Natural killer cell treated with Interleukin-12 subunit alpha and Interleukin-12 subunit beta and Interleukin-15 and Interleukin-18, amount 100 ng/mL, for 72 hours (primary cell): Measurements from ENCODE around the gene ITGAE. TPM values are rescaled to one million over a fixed set of nuclear protein-coding genes. Genes with fewer than 3 reads are reported as not detected.

ENCODE experiments used
- ATAC-seq, 2 donors: fragments of 150-1000 bp; cut with Tn5 transposase in 1 of 2; sonication (Bioruptor Pico), chemical (Tn5 transposase) in 1 of 2; 2 replicates each; pipeline ENCODE4 v1.10.0; 2021
- DNase-seq: peaks from one replicate; pipeline ENCODE4 v3.0.0; 2022; ENCODE audit warnings: low spot score
- H3K27ac Mint-ChIP-seq, 2 donors: 1 replicate in 1 of 2; 2 replicates in 1 of 2; pipeline ENCODE4 v1.8.0; 2022; ENCODE audit warnings: mixed read lengths in 2 of 2, mild to moderate bottlenecking in 1 of 2, moderate library complexity in 1 of 2
- H3K27me3 Mint-ChIP-seq, 2 donors: 1 replicate in 1 of 2; 2 replicates in 1 of 2; pipeline ENCODE4 v1.8.0; 2022; ENCODE audit warnings: mixed read lengths in 2 of 2
- H3K36me3 Mint-ChIP-seq: one replicate; pipeline ENCODE4 v1.8.0; 2022; ENCODE audit warnings: mixed read lengths
- H3K4me1 Mint-ChIP-seq, 2 donors: 1 replicate in 1 of 2; 2 replicates in 1 of 2; pipeline ENCODE4 v1.8.0; 2022; ENCODE audit warnings: low read depth in 2 of 2, mixed read lengths in 2 of 2, mild to moderate bottlenecking in 1 of 2
- H3K4me3 Mint-ChIP-seq: one replicate; pipeline ENCODE4 v1.8.0; 2022; ENCODE audit warnings: mixed read lengths
- H3K9me3 Mint-ChIP-seq: 2 replicates; pipeline ENCODE4 v1.8.0; 2022; ENCODE audit warnings: mixed read lengths
- total RNA-seq, 2 donors: library from RNA; stranded (reverse); gene quantifications; one replicate each; pipeline ENCODE4 v1.2.3, GENCODE V29; 2022

ITGAE gene
- total RNA-seq, 2 donors from 2014 or later, result 73.9 to 97.8 TPM

DNA sequence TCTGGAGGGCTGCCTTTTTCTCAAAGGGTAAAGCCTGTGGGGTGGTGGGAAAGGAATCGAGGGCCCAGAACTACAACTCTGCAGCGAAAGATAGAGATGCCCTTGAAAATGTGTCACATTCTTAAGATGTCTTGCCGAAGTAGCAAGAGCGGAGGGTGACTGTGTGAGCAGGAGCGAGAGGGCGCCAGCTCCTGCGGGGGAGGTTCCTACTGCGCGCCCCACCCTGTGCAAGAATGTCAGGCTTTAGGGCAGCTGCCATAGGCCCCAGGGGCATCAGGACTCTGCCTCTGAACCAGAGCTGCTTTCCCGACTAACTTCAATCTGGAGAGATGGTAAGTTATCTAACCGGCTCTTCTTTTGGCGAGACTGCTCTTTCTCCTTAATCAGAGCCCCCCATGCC is 11.8 kb upstream of the ITGAE start:
- ATAC-seq, result no peak
- Mint-ChIP-seq H3K36me3 (peaks cover 22% of the 10 kb centered on the region), H3K27me3 (no peaks in the 10 kb centered on the region), H3K27ac (no peak overlapping the region), H3K4me3 (no peak overlapping the region), H3K4me1 (peaks cover 0 to 13% of the 10 kb centered on the region in 2 donors), H3K9me3 (no peaks in the 10 kb centered on the region)
- no peak for DNase-seq

DNA sequence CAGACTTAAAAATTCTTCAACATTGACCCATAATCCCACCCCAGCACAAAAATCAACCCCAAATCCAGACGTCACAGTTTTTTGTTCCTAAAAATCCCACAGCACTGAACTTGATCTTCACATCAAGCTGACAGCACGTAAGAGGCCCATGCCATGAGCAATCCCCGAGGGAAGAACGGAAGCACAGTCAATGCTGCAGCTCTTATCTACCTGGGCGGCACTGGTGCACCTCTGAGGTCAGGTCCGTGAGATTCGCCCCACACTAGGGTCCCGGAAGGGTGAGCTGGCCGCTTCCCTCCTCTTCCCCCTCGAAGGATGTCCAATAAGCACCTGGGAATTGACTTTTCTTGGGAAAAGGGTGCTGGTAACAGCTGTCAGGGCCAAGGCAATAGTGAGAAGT is 11.3 kb upstream of the ITGAE start:
- Mint-ChIP-seq H3K4me3 (no peak overlapping the region), H3K27me3 (no peaks in the 10 kb centered on the region), H3K4me1 (peaks cover 0 to 13% of the 10 kb centered on the region in 2 donors), H3K9me3 (no peaks in the 10 kb centered on the region), H3K27ac (no peak overlapping the region), H3K36me3 (peaks cover 23% of the 10 kb centered on the region)
- DNase-seq, result no peak
- ATAC-seq, result no peak

DNA sequence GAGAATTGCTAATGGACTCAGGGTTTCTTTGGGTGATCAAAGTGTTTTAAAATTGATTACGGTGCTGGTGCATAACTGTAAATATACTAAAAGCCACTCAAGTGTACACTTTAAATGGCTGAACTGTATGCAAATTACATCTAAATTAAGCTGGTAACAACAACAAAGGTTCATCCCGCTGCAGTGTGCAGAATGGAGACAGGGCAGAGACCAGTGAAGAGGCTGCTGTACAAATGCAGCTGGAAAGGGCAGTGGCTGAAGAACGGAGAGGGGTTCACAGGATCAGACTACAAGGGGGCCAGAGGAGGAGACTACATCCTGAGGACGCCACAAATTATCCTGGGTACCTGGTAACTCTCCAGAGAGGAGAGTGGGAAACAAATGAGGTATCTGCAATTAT is 9.0 kb upstream of the ITGAE start:
- H3K4me1 Mint-ChIP-seq, result peaks cover 0 to 16% of the 10 kb centered on the region in 2 donors
- no peaks in the 10 kb centered on the region for H3K9me3 Mint-ChIP-seq
- H3K27ac Mint-ChIP-seq, result no peak overlapping the region
- no peak overlapping the region for H3K4me3 Mint-ChIP-seq
- peaks cover 25% of the 10 kb centered on the region for H3K36me3 Mint-ChIP-seq
- H3K27me3 Mint-ChIP-seq, result no peaks in the 10 kb centered on the region
- ATAC-seq, result no peak
- DNase-seq, result no peak

DNA sequence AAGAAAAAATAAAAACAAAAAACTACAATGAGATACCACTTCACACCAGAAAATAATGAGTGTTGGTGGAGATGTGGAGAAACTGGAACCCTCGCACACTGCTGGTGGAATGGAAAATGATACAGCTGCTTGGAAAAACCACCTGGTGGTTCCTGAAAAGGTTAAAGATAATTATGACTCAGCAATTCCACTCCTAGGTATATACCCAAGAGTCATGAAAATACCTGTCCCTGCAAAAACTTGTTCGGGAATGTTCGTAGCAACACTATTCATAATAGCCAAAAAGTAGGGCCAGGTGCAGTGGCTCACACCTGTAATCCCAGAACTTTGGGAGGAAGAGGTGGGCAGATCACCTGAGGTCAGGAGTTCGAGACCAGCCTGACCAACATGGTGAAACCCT is 8.1 kb upstream of the ITGAE start:
- ATAC-seq (no peak), DNase-seq (no peak)
- peaks cover 4 to 16% of the 10 kb centered on the region in 2 donors for H3K4me1 Mint-ChIP-seq
- no peaks in the 10 kb centered on the region for H3K9me3 Mint-ChIP-seq
- H3K27me3 Mint-ChIP-seq, result no peaks in the 10 kb centered on the region
- no peak overlapping the region for H3K27ac Mint-ChIP-seq
- peaks cover 18% of the 10 kb centered on the region for H3K36me3 Mint-ChIP-seq
- no peak overlapping the region for H3K4me3 Mint-ChIP-seq

DNA sequence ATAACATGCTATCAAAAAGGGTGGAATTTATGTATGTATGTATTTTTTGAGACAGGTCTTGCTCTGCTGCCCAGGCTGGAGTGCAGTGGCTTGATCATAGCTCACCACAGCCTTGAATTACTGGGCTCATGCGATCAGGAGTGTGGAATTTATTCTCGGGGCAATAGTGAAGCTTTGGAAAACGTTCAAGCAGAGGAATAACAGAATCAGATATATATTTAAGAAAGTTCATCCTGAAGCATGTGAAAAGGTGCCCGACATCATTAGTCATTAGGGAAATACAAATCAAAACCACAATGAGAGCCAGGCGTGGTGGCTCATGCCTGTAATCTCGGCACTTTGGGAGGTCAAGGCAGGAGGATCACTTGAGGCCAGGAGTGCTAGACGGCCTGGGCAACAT is 7.7 kb upstream of the ITGAE start:
- Mint-ChIP-seq H3K27me3 (no peaks in the 10 kb centered on the region), H3K4me1 (peaks cover 4 to 19% of the 10 kb centered on the region in 2 donors), H3K36me3 (peaks cover 17% of the 10 kb centered on the region), H3K27ac (no peak overlapping the region), H3K4me3 (no peak overlapping the region), H3K9me3 (no peaks in the 10 kb centered on the region)
- ATAC-seq (no peak), DNase-seq (no peak)

DNA sequence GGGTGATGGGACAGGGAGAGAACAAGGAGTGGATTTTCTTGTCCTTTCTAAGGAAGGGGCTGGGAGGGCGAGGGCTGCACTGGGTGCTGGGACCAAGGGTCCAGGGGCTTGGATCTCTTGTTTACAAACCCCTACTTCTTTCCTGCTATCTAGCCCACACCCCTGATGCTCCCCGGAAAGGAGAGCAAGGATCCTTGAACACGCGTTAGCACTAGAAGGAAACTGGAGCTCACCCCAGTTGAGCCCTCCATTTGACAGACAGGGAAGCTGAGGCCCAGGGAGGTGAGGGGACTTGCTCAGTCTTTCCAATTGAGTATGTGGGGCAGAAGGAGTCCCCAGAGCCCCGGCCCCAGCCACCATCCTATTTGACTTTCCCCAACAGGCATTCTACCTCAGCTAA is 4.6 kb upstream of the ITGAE start:
- no peak overlapping the region for H3K27ac Mint-ChIP-seq
- H3K27me3 Mint-ChIP-seq, result no peaks in the 10 kb centered on the region
- DNase-seq (no peak), ATAC-seq (no peak)
- no peaks in the 10 kb centered on the region for H3K9me3 Mint-ChIP-seq
- peaks cover 18% of the 10 kb centered on the region for H3K36me3 Mint-ChIP-seq
- no peak overlapping the region for H3K4me3 Mint-ChIP-seq
- peaks cover 8 to 22% of the 10 kb centered on the region in 2 donors for H3K4me1 Mint-ChIP-seq

DNA sequence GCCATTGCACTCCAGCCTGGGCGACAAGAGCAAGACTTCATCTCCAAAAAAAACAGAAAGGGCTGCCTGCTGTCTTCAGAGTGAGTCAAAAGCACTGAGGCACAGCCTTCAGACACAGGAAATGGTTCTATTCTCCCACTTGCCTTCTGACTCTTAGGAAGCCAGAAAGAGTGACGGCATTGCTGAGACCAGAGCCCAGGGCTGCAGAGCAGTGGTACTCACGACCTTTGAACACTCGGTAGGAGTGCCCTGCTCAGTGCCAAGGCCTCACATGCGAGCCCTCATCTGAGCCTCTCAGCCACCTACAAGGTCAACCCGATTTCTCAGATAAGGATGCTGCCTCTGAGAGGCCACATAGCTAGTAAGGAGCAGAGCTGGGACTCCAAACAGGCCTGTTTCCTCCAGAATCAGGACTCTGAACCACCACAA is 3.5 kb upstream of the ITGAE start:
- no peak overlapping the region for H3K4me3 Mint-ChIP-seq

DNA sequence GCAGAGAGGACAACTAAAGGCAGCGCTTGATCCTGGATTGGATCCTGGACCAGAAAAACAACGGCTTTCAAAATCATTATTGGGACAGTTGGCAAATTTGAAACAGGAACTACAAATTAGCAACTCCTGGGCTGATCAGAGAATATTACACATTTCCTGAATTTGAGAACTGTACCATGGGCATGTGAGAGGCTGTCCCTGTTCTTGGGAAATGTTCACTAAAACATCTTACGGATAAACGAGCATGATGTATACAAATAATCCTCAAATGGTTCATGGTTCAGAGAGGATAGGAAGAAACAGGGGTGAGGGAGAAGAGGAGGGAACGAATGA is 2.3 kb upstream of the ITGAE start:
- H3K27me3 Mint-ChIP-seq, result peaks cover 0 to 2% of the 10 kb centered on the region in 2 donors
- no peaks in the 10 kb centered on the region for H3K9me3 Mint-ChIP-seq
- no peak overlapping the region for H3K27ac Mint-ChIP-seq
- H3K4me3 Mint-ChIP-seq, result no peak overlapping the region
- ATAC-seq (no peak), DNase-seq (no peak)
- peaks cover 15 to 25% of the 10 kb centered on the region in 2 donors for H3K4me1 Mint-ChIP-seq
- peaks cover 14% of the 10 kb centered on the region for H3K36me3 Mint-ChIP-seq

More for the DNA sequence above, 3.5 kb upstream of the ITGAE start:
- H3K36me3 Mint-ChIP-seq, result peaks cover 14% of the 10 kb centered on the region
- ATAC-seq (peak; percentile 57 to 94), DNase-seq (no peak)
- no peaks in the 10 kb centered on the region for H3K27me3 Mint-ChIP-seq
- no peak overlapping the region for H3K27ac Mint-ChIP-seq
- H3K4me1 Mint-ChIP-seq, result peaks cover 8 to 20% of the 10 kb centered on the region in 2 donors
- H3K9me3 Mint-ChIP-seq, result no peaks in the 10 kb centered on the region

DNA sequence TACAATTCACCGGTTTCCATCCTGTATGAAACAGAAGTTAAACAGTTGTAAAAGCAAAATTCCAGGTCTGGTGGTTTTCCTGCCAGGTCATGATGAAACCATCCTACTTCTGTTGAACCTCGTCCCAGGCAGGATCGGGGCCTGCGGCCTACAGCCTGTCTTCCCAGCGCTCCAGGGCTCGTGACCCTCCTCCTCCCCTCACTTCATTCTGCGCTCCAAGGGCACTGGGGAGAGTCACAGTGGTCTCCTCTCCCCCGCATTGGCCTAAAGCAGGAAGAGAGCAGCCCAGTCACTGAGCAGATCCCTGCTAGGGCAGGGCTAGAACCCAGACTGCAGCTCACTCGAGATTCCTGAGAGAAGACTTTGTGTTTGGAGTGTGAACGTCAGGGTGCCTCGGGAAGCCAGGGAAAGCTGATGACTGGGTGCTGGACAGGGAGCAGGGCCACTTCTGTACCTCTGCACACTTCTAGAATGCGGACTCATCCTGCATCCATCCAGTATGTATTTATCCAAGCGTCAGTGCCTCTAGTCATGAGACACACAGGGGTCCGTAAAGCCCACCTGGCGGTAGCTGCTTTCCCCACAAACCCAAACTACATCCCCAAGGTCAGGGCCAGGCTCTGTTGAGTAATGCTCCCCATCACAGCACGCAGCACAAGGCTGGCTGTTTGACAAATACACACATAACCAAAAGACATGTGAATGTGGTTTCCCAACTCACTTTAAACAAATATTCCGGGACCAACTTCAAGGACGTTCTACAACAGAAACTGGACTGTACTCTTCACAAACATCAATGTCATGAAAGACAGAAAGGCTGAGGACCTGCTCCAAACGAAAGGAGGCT is 1.7 kb upstream of the ITGAE start:
- Mint-ChIP-seq H3K4me1 (peaks cover 21 to 27% of the 10 kb centered on the region in 2 donors), H3K27ac (no peak overlapping the region), H3K9me3 (no peaks in the 10 kb centered on the region), H3K4me3 (no peak overlapping the region), H3K36me3 (peaks cover 14% of the 10 kb centered on the region), H3K27me3 (peaks cover 0 to 2% of the 10 kb centered on the region in 2 donors)
- no peak for DNase-seq
- no peak for ATAC-seq

DNA sequence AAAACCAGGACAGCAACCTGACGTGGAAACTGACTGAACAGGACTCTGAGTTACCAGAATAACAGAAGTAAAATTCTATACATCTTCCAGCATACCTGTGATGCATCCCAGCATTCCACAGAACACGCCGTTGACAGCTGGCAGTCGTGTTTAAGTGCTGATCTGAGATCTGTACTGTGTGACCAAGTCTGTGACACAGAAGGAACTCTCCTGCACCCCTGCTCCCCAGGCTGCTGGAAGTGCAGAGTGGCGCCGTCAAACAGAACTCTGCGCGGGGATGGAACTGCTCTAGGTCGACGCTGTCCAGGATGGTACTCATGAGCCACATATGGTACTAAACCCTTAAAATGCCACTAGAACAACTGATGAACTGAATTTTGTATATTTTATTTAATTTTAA is 804 bp upstream of the ITGAE start:
- H3K36me3 Mint-ChIP-seq, result peaks cover 8% of the 10 kb centered on the region
- H3K27me3 Mint-ChIP-seq, result peaks cover 0 to 2% of the 10 kb centered on the region in 2 donors
- H3K4me1 Mint-ChIP-seq, result peaks cover 27 to 30% of the 10 kb centered on the region in 2 donors
- H3K4me3 Mint-ChIP-seq, result no peak overlapping the region
- H3K27ac Mint-ChIP-seq, result no peak overlapping the region
- ATAC-seq, result no peak
- no peaks in the 10 kb centered on the region for H3K9me3 Mint-ChIP-seq
- DNase-seq, result no peak

DNA sequence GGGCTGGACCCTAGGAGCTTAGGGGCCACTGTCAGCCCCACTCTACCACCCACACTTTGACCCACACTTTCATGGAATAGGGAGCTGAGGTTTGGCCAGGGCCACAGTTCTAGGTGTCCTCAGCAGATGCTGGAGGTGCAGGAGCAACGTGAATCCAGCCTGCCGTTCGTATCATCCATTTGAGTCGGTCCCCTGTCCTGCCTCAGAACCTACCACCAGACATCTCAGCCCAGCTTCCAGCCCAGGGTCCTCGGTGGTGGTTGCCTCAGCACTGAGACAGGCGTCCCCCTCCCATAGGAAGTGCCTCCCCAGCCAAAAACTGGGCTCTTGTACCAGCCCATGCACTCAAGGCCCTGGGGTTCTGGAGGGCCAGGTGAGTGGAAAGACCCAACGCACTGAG is 359 bp upstream of the ITGAE start:
- no peak for DNase-seq
- no peak for ATAC-seq
- Mint-ChIP-seq H3K4me3 (no peak overlapping the region), H3K36me3 (peaks cover 8% of the 10 kb centered on the region), H3K9me3 (no peaks in the 10 kb centered on the region), H3K27ac (no peak overlapping the region), H3K27me3 (peaks cover 0 to 2% of the 10 kb centered on the region in 2 donors), H3K4me1 (peaks cover 32 to 35% of the 10 kb centered on the region in 2 donors)

DNA sequence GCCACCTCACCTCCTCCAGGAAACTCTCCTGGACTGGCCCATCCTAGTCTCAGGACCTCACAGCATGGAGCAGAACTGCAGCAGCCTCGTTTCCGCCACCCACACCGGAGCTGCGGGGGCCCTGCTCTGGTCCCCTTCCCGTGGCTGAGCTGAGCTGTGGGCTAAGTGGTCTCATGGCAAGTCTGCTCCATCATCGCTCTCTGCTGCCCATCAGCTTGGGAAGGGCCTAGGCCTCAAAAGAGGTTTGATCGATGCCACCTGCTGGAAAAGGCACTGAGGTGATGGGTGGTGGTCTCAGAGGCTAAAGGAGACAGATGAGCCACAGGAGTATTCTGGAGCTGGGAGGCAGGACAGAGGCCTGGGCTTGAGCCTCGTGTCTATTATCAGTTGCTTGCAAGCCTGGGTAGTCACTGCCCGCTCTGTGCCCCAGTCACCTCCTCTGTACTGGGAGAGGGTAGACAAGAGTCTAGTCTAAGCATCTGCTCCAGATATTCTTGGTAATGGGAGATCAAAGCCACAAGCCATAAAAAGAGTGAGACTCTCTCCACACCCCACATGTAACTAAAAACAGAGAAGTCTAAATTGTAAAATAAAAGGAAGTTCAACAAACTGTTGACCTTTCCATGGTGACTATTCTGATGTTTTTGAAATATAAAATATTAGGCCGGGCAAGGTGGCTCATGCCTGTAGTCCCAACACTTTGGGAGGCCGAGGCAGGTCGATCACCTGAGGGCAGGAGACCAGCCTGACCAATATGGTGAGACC is 1.6 kb downstream of the ITGAE start:
- H3K36me3 Mint-ChIP-seq, result peaks cover 8% of the 10 kb centered on the region
- peaks cover 46 to 52% of the 10 kb centered on the region in 2 donors for H3K4me1 Mint-ChIP-seq
- H3K4me3 Mint-ChIP-seq, result peak overlapping the region; percentile 22
- peak overlapping the region in 1 of 2 donors; percentile 73 for H3K27ac Mint-ChIP-seq
- ATAC-seq (no peak), DNase-seq (no peak)
- H3K9me3 Mint-ChIP-seq, result no peaks in the 10 kb centered on the region
- peaks cover 0 to 2% of the 10 kb centered on the region in 2 donors for H3K27me3 Mint-ChIP-seq

DNA sequence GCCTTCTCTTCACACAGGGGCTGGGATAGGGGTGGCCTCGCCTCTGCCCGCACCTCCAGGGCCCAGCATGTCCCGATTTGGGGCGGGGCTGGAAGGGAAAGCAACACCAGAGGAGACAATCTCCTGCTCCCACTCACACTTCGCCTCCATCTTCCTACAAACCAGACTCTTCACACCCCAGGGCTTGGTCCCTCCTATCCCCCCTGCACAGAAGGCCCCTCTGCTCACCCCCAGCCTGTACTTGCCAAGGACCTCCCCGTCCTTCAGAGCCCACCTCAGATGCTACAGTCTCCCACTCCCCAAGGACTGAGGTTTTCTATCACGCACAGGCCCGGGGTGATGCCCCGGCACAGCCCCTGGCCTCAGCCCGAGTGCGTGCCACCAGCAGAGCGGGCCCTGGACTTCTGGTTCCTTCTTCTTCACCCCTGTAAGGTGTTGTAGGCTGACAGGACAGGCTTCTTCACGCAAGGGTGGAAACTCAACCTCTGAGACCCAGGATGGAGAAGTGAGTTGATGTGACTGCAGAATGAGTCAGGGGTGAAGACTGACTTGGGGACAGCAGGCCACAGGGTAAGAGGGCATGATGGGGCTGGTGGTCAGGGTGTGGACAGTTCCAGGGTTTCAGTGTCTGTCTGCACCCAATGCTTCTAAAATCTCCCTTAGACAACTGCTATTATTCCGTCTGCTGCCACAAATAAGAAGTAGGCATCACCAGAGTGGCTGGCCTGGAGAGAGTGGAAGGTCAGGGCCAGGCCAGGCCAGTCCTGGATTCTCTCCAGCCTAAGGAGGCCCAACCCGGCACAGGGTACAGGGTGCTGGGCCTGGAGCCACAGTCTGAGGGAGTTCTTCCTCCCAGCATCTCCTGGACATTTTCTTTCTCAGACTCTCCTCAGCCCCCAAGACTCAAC is 2.5 kb downstream of the ITGAE start:
- ATAC-seq (no peak), DNase-seq (no peak)
- H3K4me1 Mint-ChIP-seq, result peaks cover 46 to 51% of the 10 kb centered on the region in 2 donors
- no peaks in the 10 kb centered on the region for H3K9me3 Mint-ChIP-seq
- H3K4me3 Mint-ChIP-seq, result peak overlapping the region; percentile 54
- H3K27me3 Mint-ChIP-seq, result peaks cover 0 to 2% of the 10 kb centered on the region in 2 donors
- peaks cover 8% of the 10 kb centered on the region for H3K36me3 Mint-ChIP-seq
- H3K27ac Mint-ChIP-seq, result peak overlapping the region; percentile 37 to 73
